ENCODE data around the gene COL17A1.

The COL17A1 gene

DNA sequence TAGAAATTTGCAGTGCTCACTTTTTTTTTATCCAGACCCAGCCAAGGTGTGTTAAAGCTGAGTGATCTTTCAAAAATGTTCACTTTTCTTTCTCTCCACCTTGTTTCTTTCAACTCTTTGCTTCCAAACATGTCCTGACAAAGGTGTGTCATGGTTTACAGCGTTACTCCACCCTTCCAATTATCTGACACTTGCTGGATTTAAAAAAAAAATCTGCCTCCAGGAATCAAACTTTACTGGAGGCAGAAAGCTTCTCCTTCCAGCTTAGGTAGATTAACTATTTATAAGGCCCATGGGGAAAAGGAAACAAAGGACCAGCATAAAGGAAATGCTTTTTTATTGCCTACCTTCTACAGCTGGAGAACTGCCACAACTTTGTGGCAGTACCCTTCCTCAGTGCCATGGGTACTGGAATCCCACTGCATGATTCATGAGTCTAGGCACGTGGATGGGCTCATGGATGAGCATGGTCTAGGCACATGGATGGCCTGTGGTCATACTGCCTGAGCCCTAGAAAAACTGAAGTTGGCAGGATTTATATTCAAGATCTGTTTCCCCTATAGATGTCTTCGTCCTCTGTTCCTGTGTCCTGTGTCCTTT is at the start of gene COL17A1:
Gene COL17A1, minus strand, starts transcription at position 80 of the 600 bp plus-strand sequence. CDS start 5,207 bp downstream, outside the sequence.
- DNase-seq (ENCODE audit: extremely low read depth in 1 of 2, low read depth in 1 of 2) = no peak

DNA sequence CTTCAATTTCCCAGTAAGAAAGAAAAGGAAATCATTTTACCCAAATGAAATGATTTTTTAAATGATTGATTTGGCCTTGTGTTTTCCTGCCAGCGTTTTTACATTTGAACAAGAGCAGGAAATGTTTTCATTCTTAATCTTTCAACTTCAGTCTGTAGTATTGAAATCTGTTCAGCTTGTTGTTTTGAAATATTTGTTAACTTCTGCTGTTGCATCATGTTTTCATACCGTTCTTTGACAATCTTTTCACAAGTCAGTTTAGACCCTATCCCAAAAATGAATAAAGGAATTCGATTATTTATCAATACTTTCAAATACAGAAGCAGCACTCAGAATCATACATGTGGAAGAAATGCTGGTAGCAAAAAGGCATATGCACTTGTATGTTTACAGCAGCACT is 44.4 kb upstream of the COL17A1 start:
- DNase-seq (ENCODE audit: extremely low read depth in 1 of 2, low read depth in 1 of 2) = no peak

DNA sequence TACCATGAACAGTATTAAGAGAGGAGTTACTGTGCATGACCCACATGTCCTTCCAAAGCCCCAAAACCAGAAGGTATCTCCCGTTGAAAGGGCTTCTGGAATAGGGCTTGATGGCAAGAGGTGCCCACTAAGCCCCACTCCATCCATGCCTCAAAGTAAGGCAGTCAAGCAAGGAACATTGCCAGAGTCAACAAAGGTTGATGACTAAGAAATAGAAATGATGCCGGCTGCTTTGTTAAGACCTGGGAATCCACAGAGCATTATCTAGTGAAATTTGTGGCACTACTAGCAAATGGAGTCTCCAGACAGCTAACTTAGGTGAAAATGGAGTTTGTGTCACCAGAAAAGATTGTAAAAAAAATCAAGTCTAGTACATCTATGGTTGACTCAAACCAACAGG is 42.5 kb upstream of the COL17A1 start:
- no peak for DNase-seq (ENCODE audit: extremely low read depth in 1 of 2, low read depth in 1 of 2)

DNA sequence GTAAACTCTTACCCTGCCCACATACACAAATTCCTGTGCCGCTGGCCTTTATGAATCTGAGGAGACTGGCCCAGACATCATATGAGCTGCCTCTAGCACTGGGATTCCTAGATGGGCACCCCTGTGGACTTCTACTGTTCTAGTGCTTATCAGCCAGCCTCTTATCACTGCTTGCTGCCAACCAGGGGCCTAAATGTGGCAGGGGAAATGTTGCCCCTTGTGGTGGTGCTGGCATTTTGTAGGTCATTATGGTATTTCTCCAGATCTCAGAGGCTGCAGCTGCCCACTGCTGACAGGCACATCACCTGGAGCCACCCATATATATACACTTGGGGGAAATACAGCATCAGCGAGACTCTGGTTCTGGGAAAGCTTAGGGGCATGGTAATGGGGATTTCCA is 41.7 kb upstream of the COL17A1 start:
- no peak for DNase-seq (ENCODE audit: extremely low read depth in 1 of 2, low read depth in 1 of 2)

DNA sequence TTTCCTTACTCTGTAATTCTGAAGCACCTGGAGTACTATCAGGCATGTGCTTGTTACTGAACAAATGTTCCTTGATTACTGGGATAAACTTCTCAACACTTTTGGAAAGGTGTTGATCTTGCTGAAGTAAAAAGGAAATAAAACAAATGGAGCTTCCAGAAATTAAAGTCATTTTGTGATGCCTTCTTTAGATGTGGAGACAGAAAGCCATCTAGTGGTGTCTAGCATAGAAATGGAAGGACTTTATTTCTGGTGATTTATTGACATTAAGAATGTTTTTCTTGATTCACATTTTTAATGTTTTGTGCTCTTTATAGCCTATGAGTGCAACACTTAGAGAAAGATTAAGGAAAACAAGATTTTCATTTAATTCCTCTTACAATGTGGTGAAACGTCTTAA is 37.7 kb upstream of the COL17A1 start:
- no peak for DNase-seq (ENCODE audit: extremely low read depth in 1 of 2, low read depth in 1 of 2)

DNA sequence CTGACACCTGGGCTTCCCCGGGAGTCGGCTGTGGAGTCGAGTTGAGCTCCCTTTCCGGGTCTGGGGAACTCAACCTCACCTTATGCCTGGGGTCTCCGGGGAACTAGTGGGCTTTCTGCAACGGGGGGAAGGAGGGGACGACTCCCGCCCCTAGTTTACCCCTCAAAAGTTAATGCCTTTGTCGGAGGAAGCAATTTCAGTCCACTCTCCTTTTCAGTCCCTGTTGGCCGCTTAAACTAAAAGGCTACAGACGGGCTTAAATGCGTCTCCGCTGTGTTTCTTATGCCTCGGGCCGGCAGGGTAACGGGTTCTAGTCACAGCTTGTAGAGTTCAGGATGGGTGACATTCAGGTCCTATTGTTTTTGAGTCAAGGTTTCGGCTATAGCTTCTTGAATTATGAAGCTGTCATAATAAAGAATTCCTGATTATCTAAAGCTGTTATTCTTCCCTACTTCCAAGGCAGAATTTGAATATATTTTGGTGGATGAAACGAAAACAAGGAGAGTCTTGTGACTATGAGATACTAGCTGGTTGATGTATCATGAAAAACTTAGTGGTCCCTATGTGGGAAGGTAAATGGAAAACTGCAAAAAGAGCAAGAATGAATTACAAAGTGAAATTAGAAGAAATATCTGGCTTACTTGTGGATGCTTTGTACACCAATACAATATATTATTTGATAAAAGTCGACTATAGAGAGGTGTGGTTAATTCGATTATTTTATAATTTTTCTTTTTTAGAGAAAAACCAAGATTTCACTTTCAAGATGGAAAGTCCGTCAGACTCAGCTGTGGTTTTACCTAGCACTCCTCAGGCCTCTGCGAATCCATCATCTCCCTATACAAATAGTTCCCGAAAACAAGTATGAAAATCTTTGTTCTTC is 36.8 kb upstream of the COL17A1 start:
- DNase-seq (ENCODE audit: extremely low read depth in 1 of 2, low read depth in 1 of 2) = no peak

DNA sequence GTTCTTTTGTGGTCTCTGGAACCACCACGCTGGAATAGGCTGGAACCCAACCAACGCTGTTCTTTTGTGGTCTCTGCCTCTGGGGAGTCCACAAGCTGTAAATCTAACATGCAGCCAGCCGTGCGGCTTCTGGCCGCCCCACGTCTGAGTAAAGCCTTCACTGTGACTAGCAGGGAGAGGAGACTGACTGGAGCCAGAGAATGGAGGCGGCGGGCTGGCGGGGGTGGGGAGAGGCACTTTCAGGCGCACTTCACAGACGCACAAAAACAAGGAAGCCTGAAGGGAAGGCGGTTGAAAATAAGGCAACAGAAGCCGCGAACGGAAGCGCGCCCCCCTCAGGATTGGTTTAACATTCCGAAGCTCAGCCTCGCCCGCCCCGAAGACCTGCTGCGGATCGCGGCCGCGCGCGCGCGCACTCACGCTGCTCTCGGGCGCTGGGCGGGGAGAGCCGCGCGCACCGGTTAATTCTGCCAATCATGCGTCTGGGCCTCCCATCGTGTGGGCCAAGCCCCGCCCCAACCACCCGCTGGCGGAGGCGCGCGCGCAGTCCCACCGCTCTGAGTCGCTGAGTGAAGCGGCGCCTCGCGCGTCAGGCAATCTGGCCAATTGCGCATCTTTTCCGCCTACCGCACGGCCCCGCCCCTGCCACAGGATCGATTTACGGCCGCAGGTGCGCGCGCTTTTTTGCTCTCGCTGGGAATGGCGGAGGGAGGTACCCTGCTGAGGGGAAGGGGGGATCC is 36.0 kb upstream of the COL17A1 start, which contains the start of gene SFR1:
Gene SFR1, plus strand, starts transcription at position 687 of the 740 bp plus-strand sequence. Its CDS starts 13 bp downstream, at position 700.
- DNase-seq (ENCODE audit: extremely low read depth in 1 of 2, low read depth in 1 of 2) = peak; percentile 91 to 99

DNA sequence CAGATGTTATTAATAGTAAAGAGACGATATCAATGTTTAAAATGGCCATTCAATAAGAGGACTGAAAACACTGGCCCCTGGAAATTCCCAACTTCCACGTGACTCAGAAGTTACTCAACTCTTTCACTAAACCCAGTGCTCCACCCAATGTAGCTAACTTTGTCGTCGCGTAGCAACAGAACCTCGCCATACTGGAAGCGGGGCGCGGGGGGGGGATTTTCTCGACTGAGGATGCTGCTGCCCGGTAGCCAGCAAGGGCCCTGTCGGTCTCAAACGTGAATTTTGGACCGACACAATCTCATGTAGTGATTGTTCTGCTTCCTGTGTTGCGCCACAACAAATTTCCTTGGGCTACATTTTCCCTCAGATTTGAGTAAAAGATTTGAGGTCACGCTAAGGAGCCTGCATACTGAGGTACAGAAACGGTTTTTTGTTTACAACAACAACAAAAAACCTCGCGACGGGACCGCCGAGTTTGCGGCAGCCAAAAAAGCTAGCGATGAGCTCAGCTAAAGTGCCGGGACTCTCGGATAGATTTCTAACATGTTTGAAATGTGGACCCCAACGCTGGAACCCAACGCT is 35.3 kb upstream of the COL17A1 start:
- DNase-seq (ENCODE audit: extremely low read depth in 1 of 2, low read depth in 1 of 2) = peak; percentile 53 to 72

- DNase-seq (ENCODE audit: extremely low read depth in 1 of 2, low read depth in 1 of 2) = no peak
Measured at GRCh38 chr10:104120512-104120902, 34.8 kb upstream of the COL17A1 start.

- DNase-seq (ENCODE audit: extremely low read depth in 1 of 2, low read depth in 1 of 2) = no peak
Measured at GRCh38 chr10:104119996-104120395, 34.3 kb upstream of the COL17A1 start.

DNA sequence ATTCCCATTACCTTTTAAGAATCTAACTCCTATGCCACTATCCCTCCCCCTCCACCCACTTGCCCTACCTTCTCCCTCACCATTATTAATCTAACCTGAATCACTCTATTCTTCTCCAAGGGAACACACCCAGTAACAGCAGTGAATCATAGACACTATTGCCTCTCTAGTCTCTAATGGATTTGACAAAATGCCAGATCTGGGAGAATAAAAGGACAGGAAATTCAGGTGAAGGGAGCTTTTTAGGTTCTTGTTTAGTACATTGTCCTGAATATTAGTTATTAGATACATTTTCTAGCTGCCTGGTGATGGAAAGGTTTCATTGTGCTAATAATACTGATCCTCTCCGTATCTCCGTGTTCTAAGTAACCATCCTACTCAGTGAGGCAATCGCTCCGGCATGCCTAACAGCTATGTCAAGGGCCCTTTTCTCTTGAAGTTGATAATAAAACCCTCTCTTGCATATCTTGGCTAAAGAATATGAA is 32.2 kb upstream of the COL17A1 start:
- no peak for DNase-seq (ENCODE audit: extremely low read depth in 1 of 2, low read depth in 1 of 2)

- no peak for DNase-seq (ENCODE audit: extremely low read depth in 1 of 2, low read depth in 1 of 2)
Measured at GRCh38 chr10:104113376-104113956, 27.8 kb upstream of the COL17A1 start.

DNA sequence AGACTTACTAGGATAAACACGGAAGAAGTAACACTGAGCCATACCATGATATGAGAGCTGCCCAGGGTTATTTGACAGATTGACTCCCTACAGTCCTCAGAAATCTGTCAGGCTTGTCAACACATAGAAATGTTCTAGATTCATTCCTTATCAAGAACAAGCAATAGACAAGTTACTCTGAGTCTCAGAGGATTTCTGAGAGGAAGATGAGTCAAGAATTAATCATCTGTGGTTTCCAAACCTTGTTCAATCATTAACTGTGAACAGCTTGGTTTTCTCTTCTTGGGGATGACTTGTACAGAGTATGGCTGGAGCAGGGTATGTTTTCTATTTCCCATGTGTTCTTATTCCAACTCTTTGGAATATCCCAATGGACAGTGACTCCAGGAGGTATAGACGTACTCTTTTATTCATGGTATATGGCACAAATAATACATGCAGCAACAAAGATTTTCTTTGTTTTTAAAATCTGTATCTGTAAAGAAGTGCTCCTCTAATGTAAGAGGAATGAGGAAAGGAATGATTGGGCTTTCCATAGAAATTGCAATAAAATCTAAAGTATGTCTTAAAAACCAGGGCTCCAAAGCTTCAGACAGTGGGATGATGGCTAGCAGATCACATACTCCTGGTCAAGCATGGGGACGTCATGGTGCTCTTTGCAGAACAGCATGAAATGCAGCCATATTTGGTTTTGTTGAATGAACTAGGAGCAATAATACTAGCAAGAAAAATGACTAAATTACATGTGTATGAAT is 24.4 kb upstream of the COL17A1 start:
- DNase-seq (ENCODE audit: extremely low read depth in 1 of 2, low read depth in 1 of 2) = no peak

GRCh38 chr10:104104926-104105325 is 19.2 kb upstream of the COL17A1 start:
- no peak for DNase-seq (ENCODE audit: extremely low read depth in 1 of 2, low read depth in 1 of 2)

GRCh38 chr10:104104418-104104817 is 18.7 kb upstream of the COL17A1 start:
- DNase-seq (ENCODE audit: extremely low read depth in 1 of 2, low read depth in 1 of 2) = no peak

DNA sequence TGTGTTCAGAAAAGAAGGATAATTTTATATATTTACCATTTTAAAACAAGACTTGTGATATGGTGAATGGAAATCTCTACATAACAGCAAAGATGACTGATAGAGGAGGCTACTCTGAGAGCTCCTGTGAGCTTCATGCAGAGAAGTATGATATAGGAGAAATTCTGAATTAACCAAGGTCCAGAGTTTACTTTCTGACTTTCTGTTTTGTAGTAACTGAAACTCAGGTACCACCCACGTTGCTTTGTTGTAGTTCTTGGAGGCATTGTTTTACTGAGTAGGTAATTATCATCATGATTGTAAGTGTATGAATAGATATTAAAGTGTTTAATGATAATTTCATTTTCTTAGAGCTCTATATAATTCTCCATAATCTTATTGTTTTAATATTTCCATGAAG is 18.3 kb upstream of the COL17A1 start:
- DNase-seq (ENCODE audit: extremely low read depth in 1 of 2, low read depth in 1 of 2) = no peak

GRCh38 chr10:104101902-104102301 is 16.2 kb upstream of the COL17A1 start:
- DNase-seq (ENCODE audit: extremely low read depth in 1 of 2, low read depth in 1 of 2) = no peak

GRCh38 chr10:104100795-104101194 is 15.1 kb upstream of the COL17A1 start:
- no peak for DNase-seq (ENCODE audit: extremely low read depth in 1 of 2, low read depth in 1 of 2)

- no peak for DNase-seq (ENCODE audit: extremely low read depth in 1 of 2, low read depth in 1 of 2)
Measured at GRCh38 chr10:104099941-104100340, 14.3 kb upstream of the COL17A1 start.

- DNase-seq (ENCODE audit: extremely low read depth in 1 of 2, low read depth in 1 of 2) = no peak
Measured at GRCh38 chr10:104099269-104099668, 13.6 kb upstream of the COL17A1 start.
